Measurements from ENCODE around the gene POLR1G.

POLR1G gene

DNA sequence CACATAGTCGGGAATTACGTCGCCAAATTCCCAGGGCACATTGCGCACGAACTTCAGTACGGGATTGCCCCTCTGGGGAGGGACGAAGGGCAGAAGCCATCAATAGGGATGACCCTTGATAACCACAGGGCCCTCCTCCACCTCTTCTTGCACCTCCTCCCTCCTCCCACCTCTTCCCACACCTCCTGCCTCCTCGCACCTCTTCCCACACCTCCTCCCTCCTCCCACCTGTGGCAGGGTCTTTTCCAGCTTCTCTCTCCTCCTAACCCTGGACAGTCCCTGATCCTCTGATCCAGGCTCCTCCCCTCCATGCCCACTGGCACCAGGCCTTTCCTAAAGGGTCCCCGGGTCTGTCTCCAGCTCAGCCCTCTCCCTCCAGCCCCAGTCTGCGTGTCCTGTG lies 13.9 kb downstream of the POLR1G start:
- H3K79me1 ChIP-seq (ENCODE audit: low read length): peaks cover 5% of the 10 kb centered on the region
- no peak overlapping the region for H2BK120ac ChIP-seq (ENCODE audit: low read depth, low read length)
- no peak overlapping the region for H3K9ac ChIP-seq (ENCODE audit: low read length)
- H3K18ac ChIP-seq (ENCODE audit: low read length): no peak overlapping the region
- WGBS (ENCODE audit: extremely low coverage, insufficient coverage, low lambda C conversion rate): no CpG with 5 or more reads among the region's 10 CpGs
- no peak overlapping the region for H3K56ac ChIP-seq (ENCODE audit: low read length)
- H3K23ac ChIP-seq (ENCODE audit: low read length): no peak overlapping the region
- H3K27me3 ChIP-seq (ENCODE audit: insufficient read depth, low read length, poor library complexity): no peaks in the 10 kb centered on the region
- H3K36me3 ChIP-seq (ENCODE audit: control insufficient read depth, insufficient read depth, low read length): peaks cover 1% of the 10 kb centered on the region
- no peak overlapping the region for H4K5ac ChIP-seq (ENCODE audit: low read length)
- H2AK5ac ChIP-seq (ENCODE audit: low read length): no peak overlapping the region
- DNase-seq: no peak
- no peak overlapping the region for H3K4me3 ChIP-seq (ENCODE audit: low read length)
- H3K4me2 ChIP-seq (ENCODE audit: low read length): no peak overlapping the region
- H3K4me1 ChIP-seq (ENCODE audit: control insufficient read depth, low read depth, low read length): peaks cover 2% of the 10 kb centered on the region
- H3K27ac ChIP-seq (ENCODE audit: low read depth, low read length): no peak overlapping the region
- no peak overlapping the region for H3K4ac ChIP-seq (ENCODE audit: low read depth, low read length)
- H4K8ac ChIP-seq (ENCODE audit: low read depth, low read length): no peak overlapping the region
- H2BK15ac ChIP-seq (replicated peaks; ENCODE audit: low read depth): no peak overlapping the region
- H3K79me2 ChIP-seq (ENCODE audit: control insufficient read depth, insufficient read depth, low read length): peaks cover 2% of the 10 kb centered on the region
- no peak overlapping the region for H2BK5ac ChIP-seq (ENCODE audit: low read length)

DNA sequence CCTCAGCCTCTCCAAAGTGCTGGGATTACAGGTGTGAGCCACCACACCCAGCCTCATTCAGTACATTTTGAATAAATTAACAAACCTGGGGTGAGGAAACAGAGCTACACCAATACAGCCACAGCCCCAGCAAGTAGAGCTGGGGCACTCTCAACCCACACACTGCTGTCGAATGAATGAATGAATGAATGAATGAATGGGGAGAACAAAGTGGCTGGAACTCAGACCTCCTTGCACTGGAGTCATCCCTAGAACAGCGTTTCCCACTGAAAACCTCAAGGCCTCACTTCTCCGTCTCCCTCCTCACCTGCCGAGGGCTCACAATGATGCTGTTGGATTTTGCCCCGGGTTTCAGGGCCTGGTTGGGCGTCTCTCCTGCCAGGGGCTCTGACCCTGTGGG lies 14.4 kb downstream of the POLR1G start:
- Histone ChIP-seq H4K5ac (ENCODE audit: low read length) (no peak overlapping the region), H3K4me3 (ENCODE audit: low read length) (no peak overlapping the region), H2BK120ac (ENCODE audit: low read depth, low read length) (no peak overlapping the region), H3K4ac (ENCODE audit: low read depth, low read length) (no peak overlapping the region), H3K79me1 (ENCODE audit: low read length) (peaks cover 5% of the 10 kb centered on the region), H3K36me3 (ENCODE audit: control insufficient read depth, insufficient read depth, low read length) (peaks cover 1% of the 10 kb centered on the region), H2BK5ac (ENCODE audit: low read length) (no peak overlapping the region), H3K4me2 (ENCODE audit: low read length) (no peak overlapping the region), H3K56ac (ENCODE audit: low read length) (no peak overlapping the region), H3K4me1 (ENCODE audit: control insufficient read depth, low read depth, low read length) (peaks cover 2% of the 10 kb centered on the region), H3K23ac (ENCODE audit: low read length) (no peak overlapping the region), H2AK5ac (ENCODE audit: low read length) (no peak overlapping the region), H3K27me3 (ENCODE audit: insufficient read depth, low read length, poor library complexity) (no peaks in the 10 kb centered on the region), H3K18ac (ENCODE audit: low read length) (no peak overlapping the region), H2BK15ac (replicated peaks; ENCODE audit: low read depth) (no peak overlapping the region), H3K79me2 (ENCODE audit: control insufficient read depth, insufficient read depth, low read length) (peaks cover 2% of the 10 kb centered on the region), H4K8ac (ENCODE audit: low read depth, low read length) (no peak overlapping the region), H3K9ac (ENCODE audit: low read length) (no peak overlapping the region), H3K27ac (ENCODE audit: low read depth, low read length) (no peak overlapping the region)
- no CpG with 5 or more reads among the region's 6 CpGs for WGBS (ENCODE audit: extremely low coverage, insufficient coverage, low lambda C conversion rate)
- no peak for DNase-seq

DNA sequence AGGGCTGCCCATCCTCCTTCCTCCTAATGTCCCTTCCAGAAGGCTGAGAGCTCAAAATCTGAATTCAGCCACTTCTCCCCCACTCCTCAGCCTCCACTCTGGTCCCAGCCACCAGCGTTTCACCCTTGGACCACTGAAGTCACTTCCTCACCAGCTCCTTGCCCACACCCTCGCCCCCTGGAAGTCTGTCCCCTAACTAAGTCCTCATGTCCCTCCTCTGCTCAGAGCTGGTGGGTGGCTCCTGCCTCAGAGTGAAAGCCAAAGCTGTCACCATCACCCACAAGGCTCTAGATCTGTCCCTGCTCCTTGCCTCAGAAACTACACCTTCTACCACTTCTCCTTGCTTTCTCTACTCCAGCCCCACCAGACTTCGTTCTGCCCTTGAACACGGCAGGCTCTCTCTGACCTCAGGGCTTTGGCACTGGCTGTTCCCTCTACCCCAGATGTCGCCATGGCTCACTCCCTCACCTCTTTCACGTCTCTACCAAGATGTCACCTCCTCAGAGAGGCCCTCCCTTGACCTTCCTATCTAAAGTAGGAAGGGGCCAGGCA lies 15.6 kb downstream of the POLR1G start:
- Histone ChIP-seq H3K4me3 (ENCODE audit: low read length) (no peak overlapping the region), H3K27ac (ENCODE audit: low read depth, low read length) (no peak overlapping the region), H3K79me2 (ENCODE audit: control insufficient read depth, insufficient read depth, low read length) (peaks cover 2% of the 10 kb centered on the region), H2BK5ac (ENCODE audit: low read length) (no peak overlapping the region), H4K5ac (ENCODE audit: low read length) (no peak overlapping the region), H3K4me1 (ENCODE audit: control insufficient read depth, low read depth, low read length) (peaks cover 2% of the 10 kb centered on the region), H4K8ac (ENCODE audit: low read depth, low read length) (no peak overlapping the region), H3K27me3 (ENCODE audit: insufficient read depth, low read length, poor library complexity) (no peaks in the 10 kb centered on the region), H3K23ac (ENCODE audit: low read length) (no peak overlapping the region), H3K56ac (ENCODE audit: low read length) (no peak overlapping the region), H3K4ac (ENCODE audit: low read depth, low read length) (no peak overlapping the region), H3K18ac (ENCODE audit: low read length) (no peak overlapping the region), H3K9ac (ENCODE audit: low read length) (no peak overlapping the region), H3K79me1 (ENCODE audit: low read length) (peaks cover 5% of the 10 kb centered on the region), H3K36me3 (ENCODE audit: control insufficient read depth, insufficient read depth, low read length) (peaks cover 1% of the 10 kb centered on the region), H3K4me2 (ENCODE audit: low read length) (no peak overlapping the region), H2BK120ac (ENCODE audit: low read depth, low read length) (no peak overlapping the region), H2BK15ac (replicated peaks; ENCODE audit: low read depth) (no peak overlapping the region), H2AK5ac (ENCODE audit: low read length) (no peak overlapping the region)
- no CpG with 5 or more reads among the region's 6 CpGs for WGBS (ENCODE audit: extremely low coverage, insufficient coverage, low lambda C conversion rate)
- DNase-seq: no peak

DNA sequence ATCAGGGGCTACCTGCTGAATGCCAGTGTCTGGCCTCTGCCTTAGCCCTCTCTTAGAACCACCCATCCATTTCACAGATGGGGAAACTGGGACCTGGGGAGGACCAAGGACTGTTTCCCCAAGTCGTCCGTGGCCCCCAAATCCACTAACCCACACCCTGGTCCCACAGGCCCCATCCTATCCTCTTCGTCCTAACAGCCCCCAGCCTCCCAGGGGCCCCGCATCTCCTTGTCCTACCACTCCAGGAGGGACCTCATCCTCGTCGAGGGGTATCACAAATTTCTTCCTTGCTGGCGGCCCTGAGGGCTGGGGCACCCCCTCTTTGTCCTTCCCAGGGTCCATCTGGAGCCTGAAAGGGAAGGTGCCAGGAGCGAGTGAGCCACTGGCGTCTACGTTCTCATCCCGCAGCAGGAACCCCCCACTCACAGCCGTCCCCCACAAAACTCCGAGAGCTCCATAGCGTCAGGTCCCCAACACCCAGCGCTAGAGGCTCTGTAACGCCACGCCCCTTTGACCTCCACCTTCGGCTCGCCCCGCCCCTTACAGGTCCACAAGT lies 16.7 kb downstream of the POLR1G start:
- Histone ChIP-seq H4K8ac (ENCODE audit: low read depth, low read length) (no peak overlapping the region), H2BK5ac (ENCODE audit: low read length) (peak overlapping the region; percentile 15), H2BK120ac (ENCODE audit: low read depth, low read length) (peak overlapping the region; percentile 3), H3K18ac (ENCODE audit: low read length) (no peak overlapping the region), H3K79me1 (ENCODE audit: low read length) (peaks cover 5% of the 10 kb centered on the region), H3K27ac (ENCODE audit: low read depth, low read length) (no peak overlapping the region), H3K56ac (ENCODE audit: low read length) (peak overlapping the region; percentile 82), H4K5ac (ENCODE audit: low read length) (no peak overlapping the region), H3K27me3 (ENCODE audit: insufficient read depth, low read length, poor library complexity) (no peaks in the 10 kb centered on the region), H3K4me2 (ENCODE audit: low read length) (peak overlapping the region; percentile 67), H3K4me3 (ENCODE audit: low read length) (peak overlapping the region; percentile 38), H2BK15ac (replicated peaks; ENCODE audit: low read depth) (no peak overlapping the region), H3K79me2 (ENCODE audit: control insufficient read depth, insufficient read depth, low read length) (peaks cover 2% of the 10 kb centered on the region), H3K23ac (ENCODE audit: low read length) (peak overlapping the region; percentile 70), H3K9ac (ENCODE audit: low read length) (peak overlapping the region; percentile 77), H3K4ac (ENCODE audit: low read depth, low read length) (peak overlapping the region; percentile 22), H2AK5ac (ENCODE audit: low read length) (no peak overlapping the region), H3K4me1 (ENCODE audit: control insufficient read depth, low read depth, low read length) (peaks cover 2% of the 10 kb centered on the region), H3K36me3 (ENCODE audit: control insufficient read depth, insufficient read depth, low read length) (peaks cover 1% of the 10 kb centered on the region)
- WGBS (ENCODE audit: extremely low coverage, insufficient coverage, low lambda C conversion rate): no CpG with 5 or more reads among the region's 20 CpGs
- DNase-seq: no peak

DNA sequence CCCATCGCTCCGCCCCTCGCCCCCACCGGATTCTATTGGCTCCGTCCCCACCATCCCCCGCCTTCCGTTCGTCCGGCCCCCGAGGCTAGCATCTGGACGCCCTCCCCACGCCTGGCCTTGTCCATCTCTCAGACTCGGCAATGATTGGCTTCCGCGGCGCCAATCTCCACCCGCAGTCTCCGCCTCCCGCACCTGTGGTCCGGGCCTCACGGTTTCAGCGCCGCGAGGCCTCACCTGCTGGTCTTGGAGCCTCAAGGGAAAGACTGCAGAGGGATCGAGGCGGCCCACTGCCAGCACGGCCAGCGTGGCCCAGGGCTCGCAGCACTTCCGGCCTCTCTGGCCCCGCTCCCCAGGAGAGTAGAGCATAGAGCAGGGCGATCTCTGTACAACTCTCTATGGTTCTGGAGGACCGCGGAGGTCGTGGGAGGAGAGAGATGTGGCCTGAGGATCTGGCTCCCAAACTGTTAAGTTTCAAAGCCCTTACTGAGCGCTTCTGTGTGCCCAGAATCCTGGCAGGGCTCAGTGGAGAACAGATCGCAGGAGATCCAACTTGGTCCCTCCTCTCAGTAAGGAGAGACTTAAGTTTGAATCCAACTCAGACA lies 17.2 kb downstream of the POLR1G start, which contains the start of gene ERCC1:
ERCC1 (minus strand) TSS at position 329 of the 602 bp plus-strand sequence. CDS start 543 bp downstream, outside the sequence.
- Histone ChIP-seq H3K4me1 (ENCODE audit: control insufficient read depth, low read depth, low read length) (peaks cover 2% of the 10 kb centered on the region), H2AK5ac (ENCODE audit: low read length) (peak within 1 kb of the TSS; percentile 43), H4K8ac (ENCODE audit: low read depth, low read length) (no peak within 1 kb of the TSS), H3K79me2 (ENCODE audit: control insufficient read depth, insufficient read depth, low read length) (peaks cover 2% of the 10 kb centered on the region), H2BK5ac (ENCODE audit: low read length) (peak within 1 kb of the TSS; percentile 44), H3K36me3 (ENCODE audit: control insufficient read depth, insufficient read depth, low read length) (peaks cover 1% of the 10 kb centered on the region), H3K9ac (ENCODE audit: low read length) (peak within 1 kb of the TSS; percentile 89), H3K79me1 (ENCODE audit: low read length) (peaks cover 5% of the 10 kb centered on the region), H3K4me3 (ENCODE audit: low read length) (peak within 1 kb of the TSS; percentile 53), H3K18ac (ENCODE audit: low read length) (peak within 1 kb of the TSS; percentile 31), H2BK15ac (replicated peaks; ENCODE audit: low read depth) (no peak within 1 kb of the TSS), H3K27ac (ENCODE audit: low read depth, low read length) (peak within 1 kb of the TSS; percentile 82), H3K56ac (ENCODE audit: low read length) (peak within 1 kb of the TSS; percentile 96), H4K5ac (ENCODE audit: low read length) (peak within 1 kb of the TSS; percentile 5), H3K23ac (ENCODE audit: low read length) (peak within 1 kb of the TSS; percentile 70), H3K27me3 (ENCODE audit: insufficient read depth, low read length, poor library complexity) (no peaks in the 10 kb centered on the region), H3K4ac (ENCODE audit: low read depth, low read length) (peak within 1 kb of the TSS; percentile 25), H2BK120ac (ENCODE audit: low read depth, low read length) (peak within 1 kb of the TSS; percentile 14), H3K4me2 (ENCODE audit: low read length) (peak within 1 kb of the TSS; percentile 88)
- no CpG with 5 or more reads among the region's 37 CpGs for WGBS (ENCODE audit: extremely low coverage, insufficient coverage, low lambda C conversion rate)
- peak; percentile 99 for DNase-seq

Data from mesendoderm (in vitro differentiated cells).